ENCODE data around the gene SLC39A10. TPM values are rescaled to one million over a fixed set of nuclear protein-coding genes. Genes with fewer than 3 reads are reported as not detected.
A peak's percentile ranks its signal among the peaks of the same experiment; 100 is the strongest.

The SLC39A10 gene
- total and polyA plus RNA-seq, 2 of the 4 experiments (the other 2 are of a cell fraction) = 17.6 to 64.7 TPM

DNA sequence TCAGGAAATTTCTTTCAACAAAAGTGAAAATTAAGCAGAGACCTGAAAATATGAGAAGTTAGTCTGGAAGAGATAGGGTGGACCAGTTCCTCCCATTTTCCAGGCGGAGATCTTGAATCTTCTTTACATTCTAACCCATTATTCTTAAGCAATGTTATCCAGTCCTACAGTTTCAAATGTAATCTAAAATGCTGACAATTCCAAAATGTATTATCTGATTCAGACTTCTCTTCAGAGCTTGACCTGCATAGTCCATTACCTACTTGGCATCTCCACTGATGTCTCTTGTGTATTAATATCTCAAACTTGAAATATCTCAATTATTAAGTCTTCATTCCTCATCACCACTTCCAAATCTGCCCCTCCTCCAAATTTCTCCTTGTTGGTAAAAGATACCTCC lies 28.4 kb upstream of the SLC39A10 start:
- no peak for ATAC-seq (ENCODE audit: low read depth)
- no peaks in the 10 kb centered on the region; a peak in 1 of 4 replicates for H3K79me1 ChIP-seq (ENCODE audit: low read depth in 1 of 2, low read length in 2 of 2)
- no peaks in the 10 kb centered on the region for H3K9me3 ChIP-seq (ENCODE audit: control insufficient read depth, insufficient read depth, low read length)
- intact Hi-C loops (cut with micrococcal nuclease) (no loop called here), dilution Hi-C loops (cut with HindIII; ENCODE audit: low sequenced_read_pairs, unreplicated experiment) (no loop called here), in situ Hi-C loops (cut with MboI; ENCODE audit: low sequenced_read_pairs) (no loop called here)
- H3K36me3 ChIP-seq (ENCODE audit: control insufficient read depth, insufficient read depth, low read length) = no peaks in the 10 kb centered on the region
- H2AFZ ChIP-seq (replicated peaks; ENCODE audit: low read length, poor library complexity) = no peak overlapping the region
- no peak overlapping the region for H4K8ac ChIP-seq (ENCODE audit: low read depth in 2 of 2, low read length in 2 of 2)
- BruUV-seq (replicated peaks) = no TSS peak
- H2BK5ac ChIP-seq (ENCODE audit: low read depth, low read length, poor library complexity, severe bottlenecking) = no peak overlapping the region
- TF ChIP-seq MAFK (IDR thresholded peaks at IDR 0.05; ENCODE audit: low read depth, low read length) (0 out of 2 replicates have a peak, but pooled peaks have one; percentile 23), CHD1 (IDR thresholded peaks at IDR 0.05; ENCODE audit: low read depth, low read length) (no peak)
- H3K18ac ChIP-seq (ENCODE audit: low read depth, low read length) = no peak overlapping the region
- H4K5ac ChIP-seq (ENCODE audit: low read depth, low read length) = no peak overlapping the region
- POLR2A ChIA-PET (ENCODE audit: unreplicated experiment) = no interaction called here
- no peak overlapping the region for H2BK15ac ChIP-seq (ENCODE audit: low read depth, low read length)
- no peak overlapping the region for H3K4ac ChIP-seq (ENCODE audit: low read depth, low read length)
- DNase-seq = no peak
- no peak overlapping the region for H2BK20ac ChIP-seq (ENCODE audit: low read depth, low read length)
- H3K27me3 ChIP-seq (ENCODE audit: control insufficient read depth, insufficient read depth, low read length) = no peaks in the 10 kb centered on the region
- WGBS, 2 experiments (ENCODE audit: extremely low coverage in 2 of 2, insufficient read length in 1 of 2) = no CpG with 5 or more reads among the region's 1 CpG
- H2BK120ac ChIP-seq (ENCODE audit: low read depth, low read length) = no peak overlapping the region
- H3K4me1 ChIP-seq (ENCODE audit: control insufficient read depth, insufficient read depth, low read length) = no peaks in the 10 kb centered on the region
- no peak overlapping the region for H3K4me2 ChIP-seq (ENCODE audit: low read depth, low read length)
- H3K23ac ChIP-seq (ENCODE audit: low read depth, low read length) = no peak overlapping the region
- CTCF ChIA-PET = no interaction called here
- H3K9ac ChIP-seq (ENCODE audit: low read depth, low read length) = no peak overlapping the region
- H3K4me3 ChIP-seq (ENCODE audit: insufficient read depth, low read depth, low read length) = no peak overlapping the region
- H3K9me1 ChIP-seq (ENCODE audit: insufficient read depth, low read length) = no peaks in the 10 kb centered on the region
- no peaks in the 10 kb centered on the region for H4K20me1 ChIP-seq (ENCODE audit: insufficient read depth, low read length)
- H2AK5ac ChIP-seq (ENCODE audit: low read depth, low read length) = no peak overlapping the region
- no peak overlapping the region for H2AK9ac ChIP-seq (replicated peaks; ENCODE audit: low read depth, low read length, poor library complexity)
- H3K27ac ChIP-seq (ENCODE audit: insufficient read depth, low read length) = no peak overlapping the region
- H3K56ac ChIP-seq (ENCODE audit: extremely low read depth, insufficient read depth, low read length) = no peak overlapping the region
- H3K14ac ChIP-seq (replicated peaks; ENCODE audit: low read depth, low read length) = no peak overlapping the region
- H4K91ac ChIP-seq (ENCODE audit: insufficient read depth, low read depth, low read length) = no peak overlapping the region

Data from IMR-90 (cell line).